Stomach (tissue), 19 donors: ENCODE measurements around the gene MAP2K4. TPM values are rescaled to one million over a fixed set of nuclear protein-coding genes. Genes with fewer than 3 reads are reported as not detected.
"Not testable (repeated sequence)": the region's sequence is repeated elsewhere in the genome, so short reads cannot be mapped to it uniquely, and the experiment has no call there.

Source experiments
- DNase-seq, 2 donors: peaks; one replicate each; pipeline versions ENCODE4 v3.0.0 to v3.0.0-alpha.2; 2013 to 2019
- H3K27ac ChIP-seq, 5 donors: fragments of 200-600 bp in 4 of 5; sonication (generic) in 4 of 5; one replicate each; pipeline ENCODE4 v1.5.1; 2013 to 2019; ENCODE audit warnings: mild to moderate bottlenecking in 1 of 5, moderate library complexity in 1 of 5
- H3K27me3 ChIP-seq, 3 donors: fragments of 200-600 bp; sonication (generic); one replicate each; pipeline ENCODE4 v1.5.1; 2017 to 2019; ENCODE audit warnings: mixed run types in 1 of 3
- H3K36me3 ChIP-seq, 4 donors: fragments of 200-600 bp; sonication (generic); 1 replicate in 3 of 4; 2 replicates in 1 of 4; pipeline ENCODE4 v1.5.1; 2016 to 2019
- H3K4me1 ChIP-seq, 4 donors: fragments of 200-600 bp; sonication (generic); one replicate each; pipeline ENCODE4 v1.5.1; 2016 to 2019
- H3K4me3 ChIP-seq, 4 donors: fragments of 200-600 bp; sonication (generic) in 3 of 4; one replicate each; pipeline ENCODE4 v1.5.1; 2016 to 2019; ENCODE audit warnings: mild to moderate bottlenecking in 1 of 4
- H3K9me3 ChIP-seq, 4 donors: fragments of 200-600 bp; sonication (generic); one replicate each; pipeline ENCODE4 v1.5.1; 2016 to 2019
- CTCF ChIP-seq, 7 experiments: fragments of 450-650 bp in 4 of 7; fragments of 200-600 bp in 3 of 7; sonication (generic) in 3 of 7; IDR thresholded peaks; one replicate each; pipeline ENCODE4 v1.5.1; 2016 to 2019; ENCODE audit warnings: antibody characterized with exemption in 7 of 7, control low read depth in 2 of 7, mild to moderate bottlenecking in 1 of 7
- EP300 ChIP-seq: sonication (generic); formaldehyde crosslinking; IDR thresholded peaks from one replicate; pipeline ENCODE4 v1.6.1; 2017; ENCODE audit warnings: antibody characterized with exemption
- POLR2A ChIP-seq, 4 donors: fragments of 450-650 bp; IDR thresholded peaks; one replicate each; pipeline ENCODE4 v1.6.1; 2016; ENCODE audit warnings: antibody characterized with exemption in 4 of 4, control low read depth in 2 of 4, mild to moderate bottlenecking in 1 of 4, moderate library complexity in 1 of 4
- POLR2AphosphoS5 ChIP-seq, 3 donors: sonication (generic); formaldehyde crosslinking; IDR thresholded peaks; one replicate each; pipeline ENCODE4 v1.6.1; 2016; ENCODE audit warnings: antibody characterized with exemption in 3 of 3
- WGBS, 5 donors: extraction: QIAGEN DNeasy Blood & Tissue Kit in 3 of 5; methylation state at CpG; one replicate each; pipeline versions ENCODE4 v1.1.5 to v1.1.7; 2013 to 2018; 5-methylcytosine and 5-hydroxymethylcytosine counted together
- intact Hi-C: fragments of 100-400 bp; cut with DNase I; formaldehyde crosslinking; loops from one replicate; pipeline ENCODE4 v1.15.1; 2023; ENCODE audit warnings: low total_unique reads
- long read RNA-seq, 10 donors: transcript quantifications; one replicate each; lab custom pipeline, GENCODE V29; 2026
- polyA plus RNA-seq, 3 donors: library from polyadenylated mRNA; stranded (reverse); fragments of 200-250 nt; gene quantifications; one replicate each; pipeline ENCODE4 v1.2.3, GENCODE V29; 2013
- total RNA-seq, 5 donors: library from RNA; depleted of rRNA; stranded (reverse); fragments of >200 nt; gene quantifications; one replicate each; pipeline versions ENCODE4 v1.1.0 to v1.2.3, GENCODE V29; 2014 to 2016
- donor health status: healthy with polysubstance abuse.
- donor health status: Bipolar disorder and iron deficiency.
- donor health status: healthy.

MAP2K4 gene
- total RNA-seq: 100 to 1,000 TPM in 1 of 5 donors, 10 to 100 TPM in 3, 1 to 10 TPM in 1; 1.4 to 174 (median 48.1) TPM
- polyA plus RNA-seq: 10 to 100 TPM in 2 of 3 donors, 1 to 10 TPM in 1; 9.2 to 13.9 (median 11.8) TPM
- long read RNA-seq, donor 1, partial matches to known transcripts: 0 of 1 reads
- long read RNA-seq, donor 1, other reads (novel, unspliced or antisense): 0 of 1 reads
- long read RNA-seq, donor 2, partial matches to known transcripts: 0 of 2 reads
- long read RNA-seq, donor 2, other reads (novel, unspliced or antisense): 0 of 2 reads
- long read RNA-seq, donor 3, partial matches to known transcripts: 0 of 7 reads
- long read RNA-seq, donor 3, other reads (novel, unspliced or antisense): 0 of 7 reads
- long read RNA-seq, donor 4: 0 reads
- long read RNA-seq, donor 5, transcript MAP2K4-201 (11 exons, 3,826 nt): major isoform, 8 of 10 reads
- long read RNA-seq, donor 5, partial matches to known transcripts: 0 of 10 reads
- long read RNA-seq, donor 5, other reads (novel, unspliced or antisense): 0 of 10 reads
- long read RNA-seq, donor 6, transcript MAP2K4-201 (11 exons, 3,826 nt): major isoform, 10 of 12 reads
- long read RNA-seq, donor 6, partial matches to known transcripts: 0 of 12 reads
- long read RNA-seq, donor 6, other reads (novel, unspliced or antisense): 0 of 12 reads
- long read RNA-seq, donor 7, partial matches to known transcripts: 0 of 4 reads
- long read RNA-seq, donor 7, other reads (novel, unspliced or antisense): 0 of 4 reads
- long read RNA-seq, donor 8, partial matches to known transcripts: 0 of 3 reads
- long read RNA-seq, donor 8, other reads (novel, unspliced or antisense): 0 of 3 reads
- long read RNA-seq, donor 9, partial matches to known transcripts: 0 of 6 reads
- long read RNA-seq, donor 9, other reads (novel, unspliced or antisense): 0 of 6 reads
- long read RNA-seq, donor 10, partial matches to known transcripts: 0 of 1 reads
- long read RNA-seq, donor 10, other reads (novel, unspliced or antisense): 0 of 1 reads

GRCh38 chr17:12020642-12021622 is at the start of gene MAP2K4:
Gene MAP2K4, plus strand, starts transcription at chr17:12020877. Its CDS starts 10 bp downstream, at chr17:12020887.
- Histone ChIP-seq H3K9me3 (no peaks in the 10 kb centered on the region), H3K27ac (peak within 1 kb of the TSS; percentile 87 to 96 (median 95)), H3K36me3 (no peaks in the 10 kb centered on the region), H3K27me3 (no peaks in the 10 kb centered on the region), H3K4me1 (peaks cover 14 to 52% (median 43%) of the 10 kb centered on the region in 4 donors), H3K4me3 (peak within 1 kb of the TSS; percentile 85 to 100 (median 90))
- TF ChIP-seq EP300 (no peak), POLR2A (IDR thresholded peaks at IDR 0.05) (peak in 1 of 4 donors; percentile 27), POLR2AphosphoS5 (IDR thresholded peaks at IDR 0.05) (peak; percentile 28 to 87 (median 85))
- intact Hi-C loops: no loop called here
- 0 to 1% (median 0%) methylated on average over 22 to 123 of the region's 123 CpGs for WGBS, 5 donors
- peak; percentile 94 to 97 for DNase-seq

- H3K27me3 ChIP-seq, H3K4me3 ChIP-seq, DNase-seq, intact Hi-C loops, H3K27ac ChIP-seq, H3K4me1 ChIP-seq: not testable (repeated sequence)
- Histone ChIP-seq H3K9me3 (peaks cover 0 to 13% (median 5%) of the 10 kb centered on the region in 4 donors), H3K36me3 (peaks cover 7 to 11% (median 10%) of the 10 kb centered on the region in 4 donors)
- WGBS, 5 donors: 80 to 85% (median 83%) methylated on average over 19 of the region's 19 CpGs
These were observed 47.9 kb upstream of the MAP2K4 start for GRCh38 chr17:11972741-11973140.

GRCh38 chr17:11979795-11980194 is 40.9 kb upstream of the MAP2K4 start:
- Histone ChIP-seq H3K27me3 (no peaks in the 10 kb centered on the region), H3K9me3 (no peaks in the 10 kb centered on the region), H3K36me3 (peaks cover 32 to 57% (median 53%) of the 10 kb centered on the region in 4 donors), H3K27ac (no peak overlapping the region), H3K4me3 (no peak overlapping the region), H3K4me1 (no peaks in the 10 kb centered on the region)
- DNase-seq: no peak
- no peak for TF ChIP-seq POLR2A (IDR thresholded peaks at IDR 0.05)
- no peak for TF ChIP-seq EP300
- TF ChIP-seq POLR2AphosphoS5 (IDR thresholded peaks at IDR 0.05): no peak
- no peak for TF ChIP-seq CTCF (IDR thresholded peaks at IDR 0.05)
- WGBS, 5 donors: 90 to 95% (median 95%) methylated on average over 3 of the region's 3 CpGs
- intact Hi-C loops: no loop called here

DNA sequence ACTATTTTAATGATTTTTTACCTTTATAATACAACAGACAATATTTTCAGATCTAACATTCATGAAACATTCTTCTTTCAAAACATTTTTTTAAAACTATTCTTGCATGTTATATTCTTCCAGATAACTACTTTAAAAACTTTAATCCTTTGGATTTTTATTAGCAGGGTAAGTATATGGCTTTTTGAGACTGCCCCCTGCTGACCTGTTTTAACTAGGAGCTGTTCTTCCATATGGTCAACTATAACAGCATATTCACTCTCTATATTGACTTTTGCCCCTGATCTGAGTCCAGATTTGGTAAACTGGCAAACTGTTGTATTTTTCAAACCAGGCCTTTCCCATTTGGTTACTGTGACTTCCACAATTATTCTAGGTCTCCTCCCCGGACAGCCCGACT is 39.9 kb upstream of the MAP2K4 start:
- Histone ChIP-seq H3K9me3 (no peaks in the 10 kb centered on the region), H3K4me3 (no peak overlapping the region), H3K36me3 (peaks cover 32 to 64% (median 60%) of the 10 kb centered on the region in 4 donors), H3K27me3 (no peaks in the 10 kb centered on the region), H3K4me1 (no peaks in the 10 kb centered on the region), H3K27ac (no peak overlapping the region)
- DNase-seq: peak in 1 of 2 donors; percentile 9
- WGBS, 5 donors: 67 to 100% (median 88%) methylated on average over 2 of the region's 2 CpGs
- intact Hi-C loops: no loop called here
- TF ChIP-seq POLR2A (IDR thresholded peaks at IDR 0.05) (no peak), CTCF (IDR thresholded peaks at IDR 0.05) (no peak), EP300 (no peak), POLR2AphosphoS5 (IDR thresholded peaks at IDR 0.05) (no peak)
